Activated CD4-positive, alpha-beta T cell treated with anti-CD3 and anti-CD28 coated beads, Interleukin-2, amount 10 ng/mL, durations not matched to agents 24 days and 14 days (primary cell): ENCODE results near the gene SYDE2. TPM values are rescaled to one million over a fixed set of nuclear protein-coding genes. Genes with fewer than 3 reads are reported as not detected.

Experiments used
- DNase-seq: peaks from one replicate; pipeline ENCODE4 v3.0.0; 2022
- H3K27ac Mint-ChIP-seq: one replicate; pipeline ENCODE4 v1.8.0; 2022; ENCODE audit warnings: mild to moderate bottlenecking, mixed read lengths
- H3K27me3 Mint-ChIP-seq: one replicate; pipeline ENCODE4 v1.8.0; 2022; ENCODE audit warnings: mixed read lengths
- H3K36me3 Mint-ChIP-seq: one replicate; pipeline ENCODE4 v1.8.0; 2022; ENCODE audit warnings: low read depth, mild to moderate bottlenecking, mixed read lengths
- H3K4me1 Mint-ChIP-seq: one replicate; pipeline ENCODE4 v1.8.0; 2021; ENCODE audit warnings: mixed read lengths
- H3K4me3 Mint-ChIP-seq: one replicate; pipeline ENCODE4 v1.8.0; 2022; ENCODE audit warnings: mild to moderate bottlenecking, moderate library complexity, mixed read lengths
- H3K9me3 Mint-ChIP-seq: one replicate; pipeline ENCODE4 v1.8.0; 2021; ENCODE audit warnings: mixed read lengths
- intact Hi-C: fragments of 100-400 bp; cut with micrococcal nuclease; formaldehyde crosslinking; loops from one replicate; pipeline ENCODE4 v1.15.1; 2023
- total RNA-seq: library from RNA; stranded (reverse); gene quantifications from 2 replicates; pipeline ENCODE4 v1.2.3, GENCODE V29; 2022

SYDE2 gene
- total RNA-seq, 1 donor from 2014 or later, result 1.2 TPM

- intact Hi-C loops, result no loop called here
- H3K4me3 Mint-ChIP-seq, result no peak overlapping the region
- H3K4me1 Mint-ChIP-seq, result no peaks in the 10 kb centered on the region
Measured at GRCh38 chr1:85225624-85226380, 25.0 kb upstream of the SYDE2 start.

GRCh38 chr1:85224734-85225623, 24.2 kb upstream of the SYDE2 start:
- no peaks in the 10 kb centered on the region for H3K4me1 Mint-ChIP-seq
- H3K27me3 Mint-ChIP-seq, result peaks cover 24% of the 10 kb centered on the region
- DNase-seq, result no peak
- intact Hi-C loops, result no loop called here
- H3K4me3 Mint-ChIP-seq, result no peak overlapping the region
- H3K27ac Mint-ChIP-seq, result no peak overlapping the region
- H3K9me3 Mint-ChIP-seq, result no peaks in the 10 kb centered on the region
- no peaks in the 10 kb centered on the region for H3K36me3 Mint-ChIP-seq

More at GRCh38 chr1:85225624-85226380, 25.0 kb upstream of the SYDE2 start:
- peaks cover 18% of the 10 kb centered on the region for H3K27me3 Mint-ChIP-seq
- no peak for DNase-seq
- no peak overlapping the region for H3K27ac Mint-ChIP-seq
- H3K36me3 Mint-ChIP-seq, result no peaks in the 10 kb centered on the region
- H3K9me3 Mint-ChIP-seq, result no peaks in the 10 kb centered on the region

DNA sequence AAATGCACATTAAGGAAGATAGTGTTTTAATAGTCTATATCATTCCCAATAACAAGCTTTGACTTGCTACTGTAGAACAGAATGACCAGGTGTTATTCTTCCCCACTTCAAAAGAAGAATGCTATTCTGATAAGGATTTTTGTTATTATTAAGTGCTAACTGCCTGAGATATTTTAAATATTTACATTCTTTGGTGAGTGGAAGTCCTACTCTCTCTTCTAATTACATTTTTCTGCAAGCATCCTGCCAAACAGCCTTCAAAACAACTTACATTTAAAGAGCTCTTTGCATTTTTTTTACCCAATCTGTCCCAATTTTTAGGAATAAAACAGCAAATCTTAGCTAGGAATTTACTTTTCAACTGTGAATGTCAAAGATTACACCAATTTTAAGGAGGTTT, 23.5 kb upstream of the SYDE2 start:
- Mint-ChIP-seq H3K36me3 (no peaks in the 10 kb centered on the region), H3K4me1 (no peaks in the 10 kb centered on the region), H3K4me3 (no peak overlapping the region), H3K9me3 (no peaks in the 10 kb centered on the region), H3K27ac (no peak overlapping the region), H3K27me3 (peaks cover 26% of the 10 kb centered on the region)
- no peak for DNase-seq
- intact Hi-C loops, result no loop called here

GRCh38 chr1:85223334-85223733, 22.5 kb upstream of the SYDE2 start:
- Mint-ChIP-seq H3K36me3 (no peaks in the 10 kb centered on the region), H3K4me3 (no peak overlapping the region), H3K9me3 (no peaks in the 10 kb centered on the region), H3K27ac (no peak overlapping the region), H3K4me1 (no peaks in the 10 kb centered on the region), H3K27me3 (peaks cover 29% of the 10 kb centered on the region)
- no peak for DNase-seq
- intact Hi-C loops, result no loop called here

DNA sequence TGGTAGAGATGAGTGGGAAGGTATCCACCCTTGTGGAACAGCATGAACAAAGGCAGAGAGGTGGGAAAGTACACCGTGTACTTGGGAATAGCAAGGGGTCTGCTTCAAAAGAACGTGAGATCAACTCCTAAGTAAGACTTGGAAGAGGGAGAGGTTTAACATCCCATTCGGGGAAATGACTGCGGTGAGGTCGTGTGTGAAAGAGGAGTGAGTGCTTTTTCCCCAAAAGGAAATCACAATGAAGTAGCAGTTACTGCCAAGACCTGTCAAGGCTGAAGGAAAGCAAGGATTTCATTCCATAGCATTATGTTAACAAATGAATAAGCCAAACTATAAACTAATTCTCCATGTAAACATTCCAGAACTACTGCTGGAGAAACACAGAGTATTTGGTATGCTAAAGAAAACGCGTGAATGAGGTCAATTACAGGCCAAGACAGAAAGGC, 20.0 kb upstream of the SYDE2 start:
- Mint-ChIP-seq H3K27me3 (peaks cover 32% of the 10 kb centered on the region), H3K27ac (no peak overlapping the region), H3K36me3 (no peaks in the 10 kb centered on the region), H3K9me3 (no peaks in the 10 kb centered on the region), H3K4me1 (no peaks in the 10 kb centered on the region), H3K4me3 (no peak overlapping the region)
- intact Hi-C loops, result no loop called here
- no peak for DNase-seq

DNA sequence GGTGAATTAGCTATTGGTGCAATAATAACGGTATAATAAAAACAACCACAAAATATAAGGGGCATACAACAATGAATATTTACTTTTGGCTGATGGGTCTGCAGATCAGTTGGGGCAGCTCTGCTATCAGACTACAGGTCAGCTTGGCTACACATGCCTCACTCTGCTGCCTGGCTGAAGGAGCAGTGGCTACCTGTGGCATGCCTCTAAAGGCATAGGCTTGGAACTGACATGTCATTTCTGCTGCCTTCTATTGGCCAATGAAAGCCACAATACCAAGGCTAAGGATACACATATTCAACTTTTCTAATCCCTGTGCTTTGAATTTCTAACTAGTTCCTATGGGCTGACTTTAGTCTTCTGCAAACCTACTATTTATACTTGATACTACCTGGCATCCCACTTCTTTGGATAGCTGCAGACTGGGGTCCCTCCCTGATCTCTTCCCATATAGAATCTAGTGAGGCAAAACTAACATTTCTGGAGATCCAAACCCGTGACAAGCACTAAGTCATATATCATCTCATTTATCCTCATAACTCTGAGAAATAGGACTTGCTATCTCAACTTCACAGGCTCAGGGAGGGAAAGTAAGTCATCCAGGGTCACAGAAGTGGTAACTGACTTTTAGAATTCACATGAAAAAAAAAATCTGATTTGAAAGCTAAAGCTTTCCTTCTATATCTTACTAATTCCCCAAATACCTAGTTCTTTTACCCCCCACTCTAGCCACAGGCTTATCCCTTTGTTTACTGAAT, 19.2 kb upstream of the SYDE2 start:
- no peaks in the 10 kb centered on the region for H3K36me3 Mint-ChIP-seq
- intact Hi-C loops, result no loop called here
- no peaks in the 10 kb centered on the region for H3K9me3 Mint-ChIP-seq
- no peak overlapping the region for H3K27ac Mint-ChIP-seq
- DNase-seq, result no peak
- H3K27me3 Mint-ChIP-seq, result peaks cover 36% of the 10 kb centered on the region
- no peak overlapping the region for H3K4me3 Mint-ChIP-seq
- no peaks in the 10 kb centered on the region for H3K4me1 Mint-ChIP-seq

GRCh38 chr1:85216697-85217096, 15.9 kb upstream of the SYDE2 start:
- H3K27me3 Mint-ChIP-seq, result peaks cover 37% of the 10 kb centered on the region
- intact Hi-C loops, result no loop called here

GRCh38 chr1:85214654-85215053, 13.8 kb upstream of the SYDE2 start:
- no peaks in the 10 kb centered on the region for H3K9me3 Mint-ChIP-seq
- H3K4me3 Mint-ChIP-seq, result no peak overlapping the region
- DNase-seq, result no peak
- no peaks in the 10 kb centered on the region for H3K36me3 Mint-ChIP-seq
- intact Hi-C loops, result no loop called here
- H3K4me1 Mint-ChIP-seq, result no peaks in the 10 kb centered on the region
- H3K27me3 Mint-ChIP-seq, result peaks cover 36% of the 10 kb centered on the region
- H3K27ac Mint-ChIP-seq, result no peak overlapping the region

More at GRCh38 chr1:85216697-85217096, 15.9 kb upstream of the SYDE2 start:
- Mint-ChIP-seq H3K4me1 (no peaks in the 10 kb centered on the region), H3K4me3 (no peak overlapping the region), H3K27ac (no peak overlapping the region), H3K9me3 (no peaks in the 10 kb centered on the region), H3K36me3 (no peaks in the 10 kb centered on the region)
- DNase-seq, result no peak

DNA sequence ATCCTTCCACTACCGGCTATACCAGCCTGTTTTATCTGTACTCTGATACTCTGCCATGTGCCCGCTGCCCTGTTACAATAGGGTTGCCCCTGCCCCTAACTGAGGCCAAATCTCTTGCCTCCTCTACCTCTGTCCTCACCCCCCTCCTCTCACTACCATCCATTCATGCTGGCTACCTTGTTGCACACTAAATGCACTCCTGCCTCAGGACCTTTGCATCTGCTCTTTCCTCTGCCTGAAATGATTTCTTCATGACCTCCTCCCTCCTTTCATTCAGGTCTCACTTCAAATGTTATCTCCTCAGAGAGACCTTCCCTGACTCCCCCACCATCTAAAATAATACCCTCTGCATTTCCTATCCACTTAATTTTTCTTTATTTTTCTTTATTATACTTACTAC, 7.7 kb upstream of the SYDE2 start:
- Mint-ChIP-seq H3K36me3 (no peaks in the 10 kb centered on the region), H3K9me3 (no peaks in the 10 kb centered on the region), H3K27ac (no peak overlapping the region), H3K27me3 (peaks cover 44% of the 10 kb centered on the region), H3K4me3 (no peak overlapping the region), H3K4me1 (no peaks in the 10 kb centered on the region)
- intact Hi-C loops, result no loop called here
- DNase-seq, result no peak

DNA sequence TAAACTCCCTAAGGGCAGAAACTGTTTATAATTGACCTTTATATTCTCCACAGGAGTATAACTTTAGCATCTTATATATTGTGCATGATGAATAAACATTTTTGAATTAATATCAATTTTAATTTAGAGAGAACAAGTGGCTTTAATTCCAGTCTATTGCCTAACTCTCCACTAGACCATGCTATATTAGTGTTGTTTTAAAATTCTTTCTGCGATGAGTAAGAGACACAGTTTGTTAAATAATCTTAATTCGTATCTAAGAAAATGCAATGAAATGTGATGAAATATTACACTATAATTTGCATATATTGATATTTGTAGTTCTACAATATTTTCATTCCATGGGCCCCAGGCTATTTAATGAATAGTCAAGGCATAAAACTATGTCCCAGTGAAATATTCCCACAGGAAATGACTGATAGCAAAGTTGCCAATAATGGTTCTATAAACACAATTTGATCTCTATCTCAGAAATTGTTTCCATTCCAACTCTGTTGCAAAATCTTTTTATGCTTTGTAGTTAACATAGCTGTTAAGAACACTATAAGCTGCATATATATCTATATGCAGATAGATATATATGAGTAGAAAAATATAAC, 2.9 kb upstream of the SYDE2 start:
- Mint-ChIP-seq H3K27me3 (peaks cover 58% of the 10 kb centered on the region), H3K4me1 (peaks cover 12% of the 10 kb centered on the region), H3K4me3 (no peak overlapping the region), H3K27ac (no peak overlapping the region), H3K9me3 (no peaks in the 10 kb centered on the region), H3K36me3 (no peaks in the 10 kb centered on the region)
- intact Hi-C loops, result loop anchor here (5.0 kb wide), 3 partner anchors 54 to 374 kb away; partner anchors contain the start of gene C1orf52
- DNase-seq, result no peak

DNA sequence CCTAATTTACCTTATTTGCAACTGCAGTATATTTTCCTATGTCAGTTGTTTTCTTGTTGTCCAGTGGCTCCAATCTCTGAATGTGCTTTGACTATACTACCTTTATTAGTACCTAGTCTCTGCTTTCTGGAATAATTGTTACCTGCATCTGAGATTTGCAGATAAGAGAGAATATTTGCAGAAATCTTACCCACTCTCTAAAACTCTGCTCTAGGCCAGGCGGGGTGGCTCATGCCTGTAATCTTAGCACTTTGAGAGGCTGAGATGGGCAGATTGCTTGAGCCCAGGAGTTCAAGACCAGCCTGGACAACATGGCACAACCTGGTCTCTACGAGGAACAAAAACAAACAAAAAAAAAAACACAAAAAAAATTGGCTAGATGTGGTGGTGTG, 2.0 kb upstream of the SYDE2 start:
- no peak overlapping the region for H3K4me3 Mint-ChIP-seq
- H3K4me1 Mint-ChIP-seq, result peaks cover 12% of the 10 kb centered on the region
- no peak overlapping the region for H3K27ac Mint-ChIP-seq
- peaks cover 52% of the 10 kb centered on the region for H3K27me3 Mint-ChIP-seq
- no peak for DNase-seq
- no peaks in the 10 kb centered on the region for H3K9me3 Mint-ChIP-seq
- intact Hi-C loops, result loop anchor here (5.0 kb wide), 3 partner anchors 54 to 374 kb away; partner anchors contain the start of gene C1orf52
- H3K36me3 Mint-ChIP-seq, result no peaks in the 10 kb centered on the region

DNA sequence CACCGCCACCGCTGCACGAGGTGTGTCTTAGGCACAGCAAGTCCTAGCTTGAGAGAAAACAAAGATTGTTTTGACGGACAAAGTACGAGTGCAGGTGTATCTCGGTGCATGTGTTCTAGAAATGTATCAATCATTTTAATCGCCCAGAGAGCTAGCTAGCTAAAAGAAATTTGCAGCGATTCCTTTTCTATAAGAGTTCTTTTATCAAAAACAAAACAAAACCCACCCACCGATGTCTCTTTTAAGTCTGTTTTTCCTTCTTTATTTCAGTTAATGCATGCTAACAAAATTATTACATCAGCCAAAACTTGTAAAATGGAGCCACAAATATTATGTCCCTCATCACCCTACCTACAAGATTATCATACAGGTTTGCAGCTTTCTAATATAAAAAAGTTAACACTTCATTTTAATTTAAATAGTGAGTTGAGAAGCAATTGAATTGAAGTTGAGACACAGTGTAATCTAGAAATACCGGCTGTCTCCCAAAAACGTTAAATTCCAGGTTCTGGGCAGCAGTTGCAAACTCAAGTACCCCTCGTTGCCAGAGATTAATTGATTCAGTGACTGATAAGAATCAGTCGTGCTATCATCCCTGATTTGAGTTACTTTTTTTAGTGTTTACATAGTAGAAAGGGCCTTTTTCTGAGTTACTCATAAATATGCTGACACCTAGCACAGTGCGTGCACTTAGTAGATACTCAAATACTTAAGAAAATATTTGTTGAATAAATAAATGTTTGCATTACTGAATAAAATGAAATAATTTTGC, 1.5 kb upstream of the SYDE2 start:
- Mint-ChIP-seq H3K27me3 (peaks cover 49% of the 10 kb centered on the region), H3K27ac (peak overlapping the region; percentile 87), H3K4me3 (peak overlapping the region; percentile 94), H3K4me1 (peaks cover 12% of the 10 kb centered on the region), H3K9me3 (no peaks in the 10 kb centered on the region), H3K36me3 (no peaks in the 10 kb centered on the region)
- intact Hi-C loops, result loop anchor here (5.0 kb wide), 3 partner anchors 55 to 375 kb away; partner anchors contain the start of gene C1orf52
- DNase-seq, result no peak
